ENCODE measurements around the gene PCNX2.

GRCh38 chr1:233006108-233006507, 289.4 kb downstream of the PCNX2 start:
- no peak for TF ChIP-seq POLR2AphosphoS5 (IDR thresholded peaks at IDR 0.05; ENCODE audit: low read depth, low read length)
- TF ChIP-seq REST (IDR thresholded peaks at IDR 0.05; ENCODE audit: insufficient read depth in 1 of 2, low read depth in 2 of 2, low read length in 2 of 2) = no peak

Data from PFSK-1 (cell line).